Esophagus squamous epithelium (tissue), 5 donors: ENCODE data around the gene PLSCR3. TPM values are rescaled to one million over a fixed set of nuclear protein-coding genes. Genes with fewer than 3 reads are reported as not detected.

Experiments
- DNase-seq: peaks from one replicate; lab custom pipeline; 2025; lab: John Stamatoyannopoulos, UW
- H3K27ac ChIP-seq, 4 donors: fragments of 200-600 bp; sonication (generic); one replicate each; pipeline ENCODE4 v1.5.1; 2016 to 2019; ENCODE audit warnings: mild to moderate bottlenecking in 1 of 4
- H3K27me3 ChIP-seq, 4 donors: fragments of 200-600 bp; sonication (generic); 1 replicate in 3 of 4; 2 replicates in 1 of 4; pipeline versions ENCODE4 v1.5.1 to v1.6.0; 2017 to 2021; ENCODE audit warnings: antibody characterized with exemption in 1 of 4
- H3K36me3 ChIP-seq, 3 donors: fragments of 200-600 bp; sonication (generic); one replicate each; pipeline ENCODE4 v1.5.1; 2016 to 2019
- H3K4me1 ChIP-seq, 3 donors: fragments of 200-600 bp; sonication (generic); one replicate each; pipeline ENCODE4 v1.5.1; 2017 to 2019
- H3K4me3 ChIP-seq, 4 donors: fragments of 200-600 bp; sonication (generic); 1 replicate in 3 of 4; 2 replicates in 1 of 4; pipeline ENCODE4 v1.5.1; 2016 to 2019; ENCODE audit warnings: mild to moderate bottlenecking in 2 of 4, moderate library complexity in 1 of 4
- H3K9me3 ChIP-seq, 3 donors: fragments of 200-600 bp; sonication (generic); one replicate each; pipeline ENCODE4 v1.5.1; 2016 to 2019
- POLR2A ChIP-seq, 4 donors: fragments of 450-650 bp; IDR thresholded peaks; one replicate each; pipeline ENCODE4 v1.6.1; 2017; ENCODE audit warnings: antibody characterized with exemption in 4 of 4, mild to moderate bottlenecking in 4 of 4, moderate library complexity in 3 of 4
- WGBS, 2 donors: methylation state at CpG; one replicate each; pipeline ENCODE4 v1.1.5; 2018; 5-methylcytosine and 5-hydroxymethylcytosine counted together
- intact Hi-C: fragments of 100-400 bp; cut with DNase I; formaldehyde crosslinking; loops from one replicate; pipeline ENCODE4 v1.15.0; 2022
- total RNA-seq, 4 donors: library from RNA; depleted of rRNA; stranded (reverse); fragments of >200 nt; gene quantifications; one replicate each; pipeline ENCODE4 v1.1.0, GENCODE V29; 2016
- TF ChIP-seq, protein P1 (sequence below), 6 experiments: fragments of 450-650 bp in 4 of 6; fragments of 200-600 bp in 2 of 6; sonication (generic) in 2 of 6; IDR thresholded peaks; one replicate each; pipeline ENCODE4 v1.5.1; 2016 to 2019; ENCODE audit warnings: antibody characterized with exemption in 6 of 6, mild to moderate bottlenecking in 4 of 6, moderate library complexity in 4 of 6
- donor health status: DM: yes; HTN: yes; CAD: no.

PLSCR3 gene
- total RNA-seq, 4 donors from 2014 or later: 18.6 to 33.5 (median 24.7) TPM

DNA sequence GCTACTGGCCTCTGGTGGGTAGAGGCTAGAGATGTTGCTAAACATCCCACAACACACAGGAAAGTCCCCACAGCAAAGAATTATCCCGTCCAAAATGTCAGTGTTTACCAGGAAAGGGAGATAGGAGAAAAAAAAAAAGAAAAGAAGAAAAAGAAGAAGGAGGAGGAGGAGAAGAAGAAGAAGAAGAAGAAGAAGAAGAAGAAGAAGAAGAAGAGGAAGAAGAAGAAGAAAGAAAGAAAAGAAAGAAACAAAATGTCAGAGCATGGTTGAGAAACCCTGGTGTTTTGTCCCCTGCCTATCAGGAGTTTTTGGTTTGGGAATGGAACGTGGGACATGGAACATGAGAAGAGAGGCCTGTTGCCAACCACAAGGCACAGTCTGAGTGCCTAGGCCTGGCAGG, 36.9 kb downstream of the PLSCR3 start:
- Histone ChIP-seq H3K9me3 (no peaks in the 10 kb centered on the region), H3K27ac (peak overlapping the region in 3 of 4 donors; percentile 38 to 100 (median 98))

DNA sequence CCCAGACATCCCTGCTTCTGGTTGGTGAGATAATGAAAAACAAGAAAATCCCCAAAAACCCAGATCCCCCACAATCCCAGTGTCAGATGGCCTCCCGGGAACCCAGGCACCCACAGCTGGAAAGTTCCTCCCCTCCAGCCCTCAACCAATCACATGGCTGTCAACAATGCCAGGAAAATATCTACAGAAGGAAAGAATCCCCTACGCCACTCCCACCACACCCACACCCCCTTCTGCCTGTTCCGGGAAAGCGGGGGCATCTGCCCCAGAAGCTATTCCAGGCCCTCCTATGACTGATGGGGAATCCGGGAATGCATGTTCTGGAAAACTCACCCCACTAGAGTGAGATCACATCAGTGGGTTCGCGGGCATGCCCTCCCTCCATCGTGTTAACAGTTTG, 37.6 kb downstream of the PLSCR3 start:
- no peak for DNase-seq

More for the DNA sequence above, 36.9 kb downstream of the PLSCR3 start:
- Histone ChIP-seq H3K36me3 (no peaks in the 10 kb centered on the region), H3K4me3 (no peak overlapping the region), H3K27me3 (no peaks in the 10 kb centered on the region), H3K4me1 (peaks cover 27 to 57% (median 37%) of the 10 kb centered on the region in 3 donors)
- whole genome bisulfite sequencing, 2 donors: 67 to 79% methylated on average over 1 to 2 of the region's 2 CpGs
- intact Hi-C loops: loop anchor here (5.0 kb wide), 1 partner anchor 80 kb away; the partner anchor contains the start of genes FGF11 and TMEM102
- TF ChIP-seq, protein P1, sequence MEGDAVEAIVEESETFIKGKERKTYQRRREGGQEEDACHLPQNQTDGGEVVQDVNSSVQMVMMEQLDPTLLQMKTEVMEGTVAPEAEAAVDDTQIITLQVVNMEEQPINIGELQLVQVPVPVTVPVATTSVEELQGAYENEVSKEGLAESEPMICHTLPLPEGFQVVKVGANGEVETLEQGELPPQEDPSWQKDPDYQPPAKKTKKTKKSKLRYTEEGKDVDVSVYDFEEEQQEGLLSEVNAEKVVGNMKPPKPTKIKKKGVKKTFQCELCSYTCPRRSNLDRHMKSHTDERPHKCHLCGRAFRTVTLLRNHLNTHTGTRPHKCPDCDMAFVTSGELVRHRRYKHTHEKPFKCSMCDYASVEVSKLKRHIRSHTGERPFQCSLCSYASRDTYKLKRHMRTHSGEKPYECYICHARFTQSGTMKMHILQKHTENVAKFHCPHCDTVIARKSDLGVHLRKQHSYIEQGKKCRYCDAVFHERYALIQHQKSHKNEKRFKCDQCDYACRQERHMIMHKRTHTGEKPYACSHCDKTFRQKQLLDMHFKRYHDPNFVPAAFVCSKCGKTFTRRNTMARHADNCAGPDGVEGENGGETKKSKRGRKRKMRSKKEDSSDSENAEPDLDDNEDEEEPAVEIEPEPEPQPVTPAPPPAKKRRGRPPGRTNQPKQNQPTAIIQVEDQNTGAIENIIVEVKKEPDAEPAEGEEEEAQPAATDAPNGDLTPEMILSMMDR (IDR thresholded peaks at IDR 0.05): no peak
- no peak for TF ChIP-seq POLR2A (IDR thresholded peaks at IDR 0.05)
- DNase-seq: no peak

DNA sequence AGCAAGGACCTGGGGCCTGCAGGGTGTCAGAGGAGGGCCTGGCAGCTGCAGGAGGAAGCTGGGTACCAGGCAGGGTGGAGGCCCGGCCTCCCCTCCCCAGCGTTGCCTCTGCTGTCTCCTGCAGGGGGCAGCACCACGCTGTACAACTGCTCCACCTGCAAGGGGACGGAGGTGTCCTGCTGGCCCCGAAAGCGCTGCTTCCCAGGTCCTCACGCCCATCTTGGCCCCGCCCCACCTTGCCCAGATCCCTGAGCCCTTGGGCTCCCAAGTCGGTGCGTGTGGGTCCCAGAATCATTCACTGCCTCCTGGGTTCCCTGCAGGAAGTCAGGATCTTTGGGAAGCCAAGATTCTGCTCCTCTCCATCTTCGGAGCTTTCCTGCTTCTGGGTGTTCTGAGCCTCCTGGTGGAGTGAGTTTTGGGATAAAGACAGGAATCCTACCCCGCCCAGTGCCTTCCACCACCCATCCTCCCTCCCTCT, 38.2 kb downstream of the PLSCR3 start:
- H3K9me3 ChIP-seq: no peaks in the 10 kb centered on the region
- H3K27ac ChIP-seq: peak overlapping the region; percentile 98 to 100 (median 98)
- TF ChIP-seq POLR2A (IDR thresholded peaks at IDR 0.05): no peak
- TF ChIP-seq, protein P1 (IDR thresholded peaks at IDR 0.05): peak; percentile 85 to 96 (median 90)
- WGBS, 2 donors: 7 to 26% methylated on average over 3 of the region's 12 CpGs
- H3K27me3 ChIP-seq: no peaks in the 10 kb centered on the region
- no peak for DNase-seq
- H3K4me1 ChIP-seq: peaks cover 32 to 53% (median 39%) of the 10 kb centered on the region in 3 donors
- peak overlapping the region in 1 of 4 donors; percentile 5 for H3K4me3 ChIP-seq
- H3K36me3 ChIP-seq: no peaks in the 10 kb centered on the region
- intact Hi-C loops: loop anchor here (5.0 kb wide), 1 partner anchor 81 kb away; the partner anchor contains the start of genes FGF11 and TMEM102

More for the DNA sequence above, 37.6 kb downstream of the PLSCR3 start:
- WGBS, 2 donors: 56% methylated on average over 5 of the region's 8 CpGs; no CpG with 5 or more reads in 1 of the 2 donors
- H3K4me1 ChIP-seq: peaks cover 29 to 54% (median 37%) of the 10 kb centered on the region in 3 donors
- no peaks in the 10 kb centered on the region for H3K36me3 ChIP-seq
- H3K9me3 ChIP-seq: no peaks in the 10 kb centered on the region
- TF ChIP-seq, protein P1 (IDR thresholded peaks at IDR 0.05): no peak
- TF ChIP-seq POLR2A (IDR thresholded peaks at IDR 0.05): no peak
- peak overlapping the region; percentile 98 to 100 (median 98) for H3K27ac ChIP-seq
- intact Hi-C loops: loop anchor here (5.0 kb wide), 1 partner anchor 81 kb away; the partner anchor contains the start of genes FGF11 and TMEM102
- no peaks in the 10 kb centered on the region for H3K27me3 ChIP-seq
- H3K4me3 ChIP-seq: peak overlapping the region in 1 of 4 donors; percentile 5

DNA sequence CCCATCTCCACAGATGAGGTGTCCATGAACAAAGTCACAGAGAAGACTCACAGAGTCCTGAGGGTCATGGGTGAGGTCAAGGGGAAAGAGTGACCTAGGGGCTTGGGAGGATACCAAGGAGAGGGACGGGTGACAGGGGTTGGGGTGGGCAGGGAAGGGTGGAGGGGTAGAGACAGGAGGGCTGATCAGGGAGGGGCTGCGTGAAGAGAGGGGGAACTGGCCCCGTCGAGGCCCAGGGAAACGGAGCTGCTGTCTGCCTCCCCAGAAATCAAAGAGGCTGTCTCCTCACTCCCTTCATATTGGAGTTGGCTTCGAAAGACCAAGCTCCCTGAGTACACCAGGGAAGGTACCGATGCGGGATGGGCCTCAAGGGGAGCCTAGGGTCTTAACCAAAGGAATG, 38.8 kb downstream of the PLSCR3 start:
- intact Hi-C loops: loop anchor here (5.0 kb wide), 1 partner anchor 82 kb away; the partner anchor contains the start of genes FGF11 and TMEM102
- 67 to 82% methylated on average over 7 to 8 of the region's 8 CpGs for WGBS, 2 donors

More for the DNA sequence above, 38.8 kb downstream of the PLSCR3 start:
- no peak for DNase-seq
- no peak overlapping the region for H3K4me3 ChIP-seq
- H3K9me3 ChIP-seq: no peaks in the 10 kb centered on the region
- TF ChIP-seq, protein P1 (IDR thresholded peaks at IDR 0.05): no peak
- TF ChIP-seq POLR2A (IDR thresholded peaks at IDR 0.05): no peak
- H3K4me1 ChIP-seq: peaks cover 38 to 59% (median 43%) of the 10 kb centered on the region in 3 donors
- H3K27ac ChIP-seq: peak overlapping the region; percentile 98 to 100 (median 98)
- H3K27me3 ChIP-seq: no peaks in the 10 kb centered on the region
- H3K36me3 ChIP-seq: no peaks in the 10 kb centered on the region
